GM12873 (cell line): Measurements from ENCODE around the gene SERTAD1.

Experiments
- TF ChIP-seq, protein P1 (sequence below): IDR thresholded peaks from 2 replicates; pipeline ENCODE4 v1.5.1; 2012; ENCODE audit warnings: low read depth, mild to moderate bottlenecking, moderate library complexity, low read length, control low read depth; ENCODE audit not compliant: insufficient read depth; ENCODE audit errors: missing control alignments

The SERTAD1 gene

DNA sequence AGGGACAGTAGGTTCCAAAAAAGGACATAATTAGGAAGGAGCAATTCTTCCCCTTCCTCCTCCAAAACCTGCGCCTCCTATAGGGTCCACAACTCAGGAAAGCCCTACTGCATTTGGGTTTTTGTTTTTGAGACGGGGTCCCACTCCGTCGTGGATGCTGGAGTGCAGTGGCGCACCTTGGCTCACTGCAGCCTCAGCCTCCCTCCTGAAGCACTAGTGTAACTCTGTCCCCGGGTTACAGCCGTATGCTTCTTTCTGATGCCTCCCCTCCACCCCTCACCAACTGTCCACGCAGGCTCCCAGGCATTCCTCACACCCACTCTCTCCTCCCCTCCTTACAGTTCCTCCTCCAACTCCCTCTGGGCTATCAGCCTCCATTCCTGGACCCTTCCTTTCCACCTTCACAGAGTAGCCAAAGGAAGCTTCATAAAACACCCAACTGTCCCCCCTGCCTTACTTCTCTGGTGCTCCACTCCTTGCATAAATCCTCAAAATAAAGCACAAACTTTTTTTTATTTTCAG, 20.5 kb upstream of the SERTAD1 start:
- TF ChIP-seq, protein P1, sequence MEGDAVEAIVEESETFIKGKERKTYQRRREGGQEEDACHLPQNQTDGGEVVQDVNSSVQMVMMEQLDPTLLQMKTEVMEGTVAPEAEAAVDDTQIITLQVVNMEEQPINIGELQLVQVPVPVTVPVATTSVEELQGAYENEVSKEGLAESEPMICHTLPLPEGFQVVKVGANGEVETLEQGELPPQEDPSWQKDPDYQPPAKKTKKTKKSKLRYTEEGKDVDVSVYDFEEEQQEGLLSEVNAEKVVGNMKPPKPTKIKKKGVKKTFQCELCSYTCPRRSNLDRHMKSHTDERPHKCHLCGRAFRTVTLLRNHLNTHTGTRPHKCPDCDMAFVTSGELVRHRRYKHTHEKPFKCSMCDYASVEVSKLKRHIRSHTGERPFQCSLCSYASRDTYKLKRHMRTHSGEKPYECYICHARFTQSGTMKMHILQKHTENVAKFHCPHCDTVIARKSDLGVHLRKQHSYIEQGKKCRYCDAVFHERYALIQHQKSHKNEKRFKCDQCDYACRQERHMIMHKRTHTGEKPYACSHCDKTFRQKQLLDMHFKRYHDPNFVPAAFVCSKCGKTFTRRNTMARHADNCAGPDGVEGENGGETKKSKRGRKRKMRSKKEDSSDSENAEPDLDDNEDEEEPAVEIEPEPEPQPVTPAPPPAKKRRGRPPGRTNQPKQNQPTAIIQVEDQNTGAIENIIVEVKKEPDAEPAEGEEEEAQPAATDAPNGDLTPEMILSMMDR: no peak

GRCh38 chr19:40445780-40446262, 20.0 kb upstream of the SERTAD1 start:
- TF ChIP-seq, protein P1: no peak

DNA sequence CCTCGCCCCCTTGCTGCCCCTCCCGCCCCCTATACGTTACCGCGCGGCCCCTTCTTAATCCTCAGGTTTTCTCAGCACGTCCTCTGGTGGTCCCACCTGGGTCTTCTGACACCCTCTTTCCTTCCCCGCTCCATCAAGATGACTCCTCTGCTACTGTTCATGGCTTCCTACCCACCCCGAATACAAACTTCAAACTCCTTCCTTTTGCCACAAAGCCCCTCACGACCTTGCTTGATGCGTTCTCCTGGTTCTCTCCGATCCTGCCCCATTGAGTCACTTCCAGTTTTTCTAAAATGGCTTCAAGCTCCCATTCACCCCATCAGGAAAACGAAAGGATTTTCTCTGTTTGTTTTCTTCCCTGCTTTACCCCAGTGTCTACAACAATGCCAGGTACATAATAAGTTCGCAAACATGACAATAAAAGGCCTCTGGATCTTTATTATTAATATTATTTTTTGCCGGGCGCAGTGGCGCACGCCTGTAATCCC, 19.1 kb upstream of the SERTAD1 start:
- TF ChIP-seq, protein P1: peak; percentile 41

DNA sequence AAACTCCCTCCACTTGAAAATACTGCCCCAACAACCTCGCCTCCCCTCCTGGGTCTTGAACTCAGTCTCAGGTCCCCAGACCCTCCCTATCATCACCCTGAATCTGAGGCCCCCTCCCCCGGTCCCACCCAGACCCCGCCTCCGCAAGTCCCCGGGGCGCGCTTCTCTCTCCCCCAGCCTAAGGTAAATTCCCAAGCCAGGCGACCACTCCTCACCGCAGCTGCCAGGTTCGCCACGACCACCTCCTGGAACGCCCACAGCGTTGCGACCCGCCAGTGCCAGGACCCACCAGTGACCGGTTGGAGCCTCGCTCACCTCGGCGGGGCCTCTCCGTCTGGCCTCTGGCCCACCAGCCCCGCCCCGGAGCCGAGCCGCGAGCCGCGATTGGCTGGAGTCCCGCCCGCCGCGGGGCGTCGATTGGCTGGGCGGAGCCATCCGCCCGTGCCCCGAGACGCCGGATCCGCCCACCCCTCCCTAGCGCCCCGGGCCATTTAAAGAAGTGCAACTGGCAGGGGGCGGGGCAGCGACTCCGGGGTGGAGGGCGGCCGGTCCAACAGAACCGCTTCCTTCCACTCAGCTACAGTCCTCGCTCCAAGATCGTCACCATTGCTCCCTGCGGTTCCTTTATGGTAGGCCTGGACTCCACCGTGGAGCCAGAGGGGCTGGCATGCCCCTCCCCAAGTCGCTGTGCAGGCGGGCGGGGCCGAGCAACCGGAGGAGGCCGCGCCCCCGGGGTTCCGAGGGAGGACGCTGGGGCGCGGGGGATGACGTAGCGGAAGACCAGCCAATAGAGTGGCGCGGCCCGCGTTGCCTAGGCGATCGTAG, 18.4 kb upstream of the SERTAD1 start, which contains the start of gene SERTAD3:
Gene SERTAD3 (minus strand): TSS at position 336 of the 825 bp plus-strand sequence. CDS start 2,255 bp downstream, outside the sequence.
- TF ChIP-seq, protein P1: no peak

GRCh38 chr19:40443131-40443999, 17.6 kb upstream of the SERTAD1 start:
- TF ChIP-seq, protein P1: no peak

DNA sequence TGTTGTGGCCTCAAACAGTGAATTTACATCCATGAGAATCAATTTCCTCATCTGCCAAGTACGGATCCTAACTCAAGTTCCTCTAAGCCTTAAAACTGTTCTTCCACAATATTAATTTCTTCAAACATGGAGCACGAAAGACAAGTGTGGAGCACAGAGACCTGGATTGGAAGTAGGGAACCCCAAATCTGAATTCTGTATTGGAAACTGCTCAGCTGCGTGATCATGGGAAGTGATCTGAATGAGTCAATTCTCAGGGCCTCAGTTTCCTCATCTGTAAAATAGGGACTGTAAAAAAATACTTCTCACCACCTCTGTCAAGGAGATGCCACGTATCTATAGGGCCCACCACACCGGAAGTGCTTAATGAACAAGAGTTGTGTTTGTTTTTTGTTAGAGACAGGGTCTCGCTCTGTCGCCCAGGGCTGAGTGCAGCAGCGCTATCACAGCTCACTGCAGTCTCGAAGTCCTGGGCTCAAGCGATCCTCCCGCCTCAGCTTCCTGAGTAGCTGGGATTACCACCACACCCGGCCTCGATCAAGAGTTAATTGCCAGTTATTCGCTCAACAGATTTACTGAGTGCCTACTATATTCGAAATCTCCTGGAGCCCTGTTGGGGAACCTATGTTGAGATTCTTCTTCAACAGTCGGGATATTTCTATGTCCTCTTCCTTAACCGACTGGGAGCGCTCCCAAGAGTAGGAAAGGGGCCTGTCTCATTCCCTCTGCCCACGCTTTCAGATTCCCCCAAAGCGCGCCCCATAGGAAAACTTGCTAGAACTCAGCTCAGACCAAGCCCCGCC, 16.7 kb upstream of the SERTAD1 start:
- TF ChIP-seq, protein P1: no peak
